ENCODE measurements around the gene HENMT1. TPM values are rescaled to one million over a fixed set of nuclear protein-coding genes. Genes with fewer than 3 reads are reported as not detected.
"Not testable (repeated sequence)": the region's sequence is repeated elsewhere in the genome, so short reads cannot be mapped to it uniquely, and the experiment has no call there.

The HENMT1 gene
- total and polyA plus RNA-seq, 5 donors: 1.7 to 3.0 (median 2.1) TPM

GRCh38 chr1:108670131-108670773, 9.4 kb upstream of the HENMT1 start:
- H3K9me3 ChIP-seq (ENCODE audit: control insufficient read depth, low read length): no peaks in the 10 kb centered on the region
- ATAC-seq (no peak), DNase-seq (no peak)
- no peaks in the 10 kb centered on the region for H3K4me1 ChIP-seq (ENCODE audit: control insufficient read depth, insufficient read depth, low read length)
- no peaks in the 10 kb centered on the region for H3K27me3 ChIP-seq (ENCODE audit: control insufficient read depth, insufficient read depth)
- intact Hi-C loops (cut with DNase I): no loop called here
- no peak overlapping the region for H3K4me3 ChIP-seq (ENCODE audit: low read length)
- WGBS: 83% methylated on average over 5 of the region's 5 CpGs
- H3K27ac ChIP-seq (ENCODE audit: low read length): no peak overlapping the region

- DNase-seq (no peak), ATAC-seq (no peak)
- intact Hi-C loops (cut with DNase I): no loop called here
- no peak overlapping the region for H3K4me3 ChIP-seq (ENCODE audit: low read length)
- H3K27ac ChIP-seq (ENCODE audit: low read length): no peak overlapping the region
- H3K9me3 ChIP-seq (ENCODE audit: control insufficient read depth, low read length): no peaks in the 10 kb centered on the region
- H3K4me1 ChIP-seq (ENCODE audit: control insufficient read depth, insufficient read depth, low read length): no peaks in the 10 kb centered on the region
- H3K27me3 ChIP-seq (ENCODE audit: control insufficient read depth, insufficient read depth): no peaks in the 10 kb centered on the region
- 79% methylated on average over 7 of the region's 7 CpGs for WGBS
These were observed 8.8 kb upstream of the HENMT1 start for GRCh38 chr1:108669679-108670078.

- H3K27ac ChIP-seq (ENCODE audit: low read length): no peak overlapping the region
- DNase-seq: no peak
- no peaks in the 10 kb centered on the region for H3K9me3 ChIP-seq (ENCODE audit: control insufficient read depth, low read length)
- H3K4me1 ChIP-seq (ENCODE audit: control insufficient read depth, insufficient read depth, low read length): no peaks in the 10 kb centered on the region
- no peaks in the 10 kb centered on the region for H3K27me3 ChIP-seq (ENCODE audit: control insufficient read depth, insufficient read depth)
- intact Hi-C loops (cut with DNase I): no loop called here
- no peak for ATAC-seq
- no peak overlapping the region for H3K4me3 ChIP-seq (ENCODE audit: low read length)
These were observed 7.9 kb upstream of the HENMT1 start for GRCh38 chr1:108668777-108669176.

- intact Hi-C loops (cut with DNase I): not testable (repeated sequence)
- DNase-seq: peak in 1 of 3 donors; percentile 44
- WGBS: 95% methylated on average over 28 of the region's 28 CpGs
These were observed 6.5 kb upstream of the HENMT1 start for GRCh38 chr1:108667422-108667821.

GRCh38 chr1:108665771-108666170, 4.9 kb upstream of the HENMT1 start:
- H3K9me3 ChIP-seq (ENCODE audit: control insufficient read depth, low read length): no peaks in the 10 kb centered on the region
- DNase-seq (no peak), ATAC-seq (no peak)
- intact Hi-C loops (cut with DNase I): no loop called here
- H3K27ac ChIP-seq (ENCODE audit: low read length): no peak overlapping the region
- H3K4me1 ChIP-seq (ENCODE audit: control insufficient read depth, insufficient read depth, low read length): no peaks in the 10 kb centered on the region
- no peak overlapping the region for H3K4me3 ChIP-seq (ENCODE audit: low read length)
- no peaks in the 10 kb centered on the region for H3K27me3 ChIP-seq (ENCODE audit: control insufficient read depth, insufficient read depth)
- WGBS: 72% methylated on average over 1 of the region's 1 CpG

More at GRCh38 chr1:108667422-108667821, 6.5 kb upstream of the HENMT1 start:
- not testable (repeated sequence) for H3K27me3 ChIP-seq (ENCODE audit: control insufficient read depth, insufficient read depth); H3K9me3 ChIP-seq (ENCODE audit: control insufficient read depth, low read length); H3K27ac ChIP-seq (ENCODE audit: low read length); H3K4me1 ChIP-seq (ENCODE audit: control insufficient read depth, insufficient read depth, low read length); ATAC-seq; H3K4me3 ChIP-seq (ENCODE audit: low read length)

GRCh38 chr1:108665067-108665466, 4.2 kb upstream of the HENMT1 start:
- Histone ChIP-seq H3K9me3 (ENCODE audit: control insufficient read depth, low read length) (no peaks in the 10 kb centered on the region), H3K27me3 (ENCODE audit: control insufficient read depth, insufficient read depth) (no peaks in the 10 kb centered on the region), H3K27ac (ENCODE audit: low read length) (no peak overlapping the region), H3K4me3 (ENCODE audit: low read length) (no peak overlapping the region), H3K4me1 (ENCODE audit: control insufficient read depth, insufficient read depth, low read length) (no peaks in the 10 kb centered on the region)
- WGBS: 71% methylated on average over 2 of the region's 2 CpGs
- ATAC-seq (no peak), DNase-seq (no peak)
- intact Hi-C loops (cut with DNase I): no loop called here

- intact Hi-C loops (cut with DNase I): no loop called here
- ATAC-seq (no peak), DNase-seq (no peak)
- Histone ChIP-seq H3K9me3 (ENCODE audit: control insufficient read depth, low read length) (no peaks in the 10 kb centered on the region), H3K4me3 (ENCODE audit: low read length) (no peak overlapping the region), H3K27me3 (ENCODE audit: control insufficient read depth, insufficient read depth) (no peaks in the 10 kb centered on the region), H3K27ac (ENCODE audit: low read length) (no peak overlapping the region), H3K4me1 (ENCODE audit: control insufficient read depth, insufficient read depth, low read length) (no peaks in the 10 kb centered on the region)
- WGBS: 76% methylated on average over 6 of the region's 6 CpGs
These were observed 3.6 kb upstream of the HENMT1 start for GRCh38 chr1:108664481-108664880.

DNA sequence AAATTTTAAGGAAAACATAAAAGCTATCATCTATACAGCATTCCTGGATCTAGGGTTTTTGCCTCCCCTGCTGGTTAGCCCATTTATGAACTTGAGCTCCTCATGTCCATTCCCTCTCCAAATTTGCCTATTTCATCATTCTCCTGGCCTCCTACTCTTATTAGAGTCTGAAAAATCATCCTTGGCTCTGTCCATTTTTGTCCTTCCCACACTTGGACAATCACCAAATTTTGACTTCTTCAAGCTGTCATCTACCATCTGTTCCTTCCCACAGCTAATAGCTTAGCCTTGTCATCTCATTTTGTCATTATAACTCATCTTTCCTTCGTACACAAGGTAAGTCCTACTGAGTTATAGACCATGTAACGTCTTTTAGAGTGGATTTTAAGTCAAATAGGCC, 2.2 kb upstream of the HENMT1 start:
- Histone ChIP-seq H3K27me3 (ENCODE audit: control insufficient read depth, insufficient read depth) (no peaks in the 10 kb centered on the region), H3K4me3 (ENCODE audit: low read length) (no peak overlapping the region), H3K4me1 (ENCODE audit: control insufficient read depth, insufficient read depth, low read length) (no peaks in the 10 kb centered on the region), H3K9me3 (ENCODE audit: control insufficient read depth, low read length) (no peaks in the 10 kb centered on the region), H3K27ac (ENCODE audit: low read length) (no peak overlapping the region)
- DNase-seq: no peak
- no peak for ATAC-seq
- WGBS: 76% methylated on average over 2 of the region's 2 CpGs
- intact Hi-C loops (cut with DNase I): no loop called here

DNA sequence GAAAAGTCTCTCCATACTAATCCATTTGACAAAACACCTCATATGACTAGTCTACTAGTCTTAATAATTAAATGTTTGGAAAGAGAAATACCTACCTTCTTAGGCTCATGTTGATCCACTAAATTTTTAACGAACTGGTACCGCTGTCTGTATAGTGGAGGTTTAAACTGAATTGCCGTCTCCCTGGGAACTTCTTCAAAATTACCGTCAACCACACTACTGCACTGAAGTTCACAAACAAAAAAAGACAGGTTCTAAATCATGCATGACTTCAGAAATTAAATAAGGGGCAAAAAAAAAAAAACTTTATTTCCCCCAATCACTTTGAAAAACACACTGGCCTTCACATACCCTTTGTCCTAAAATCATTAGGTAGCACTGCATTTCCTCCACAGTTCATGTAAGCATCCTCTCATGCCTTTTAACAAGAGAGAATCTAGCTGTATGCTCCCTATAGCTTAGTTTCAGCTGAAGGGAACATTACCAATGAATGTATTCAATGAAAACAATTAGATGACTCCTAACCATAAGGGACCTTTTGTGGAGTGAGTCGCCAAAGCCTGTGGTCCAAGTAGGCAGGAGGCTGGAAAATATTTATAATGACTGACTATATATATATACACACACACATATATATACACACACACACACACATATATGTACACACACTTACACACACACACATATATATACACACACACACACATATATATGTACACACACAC, 3.4 kb downstream of the HENMT1 start:
- H3K9me3 ChIP-seq (ENCODE audit: control insufficient read depth, low read length): no peaks in the 10 kb centered on the region
- no peak for ATAC-seq
- no peaks in the 10 kb centered on the region for H3K27me3 ChIP-seq (ENCODE audit: control insufficient read depth, insufficient read depth)
- intact Hi-C loops (cut with DNase I): no loop called here
- no peak for DNase-seq
- 85% methylated on average over 5 of the region's 5 CpGs for WGBS
- no peak overlapping the region for H3K4me3 ChIP-seq (ENCODE audit: low read length)
- no peak overlapping the region for H3K27ac ChIP-seq (ENCODE audit: low read length)
- H3K4me1 ChIP-seq (ENCODE audit: control insufficient read depth, insufficient read depth, low read length): no peaks in the 10 kb centered on the region

GRCh38 chr1:108653431-108654105, 7.3 kb downstream of the HENMT1 start:
- H3K27me3 ChIP-seq (ENCODE audit: control insufficient read depth, insufficient read depth): no peaks in the 10 kb centered on the region
- H3K4me3 ChIP-seq (ENCODE audit: low read length): no peak overlapping the region
- H3K4me1 ChIP-seq (ENCODE audit: control insufficient read depth, insufficient read depth, low read length): no peaks in the 10 kb centered on the region
- no peak for ATAC-seq
- intact Hi-C loops (cut with DNase I): no loop called here
- 64% methylated on average over 2 of the region's 2 CpGs for WGBS
- no peak for DNase-seq
- no peak overlapping the region for H3K27ac ChIP-seq (ENCODE audit: low read length)
- no peaks in the 10 kb centered on the region for H3K9me3 ChIP-seq (ENCODE audit: control insufficient read depth, low read length)

DNA sequence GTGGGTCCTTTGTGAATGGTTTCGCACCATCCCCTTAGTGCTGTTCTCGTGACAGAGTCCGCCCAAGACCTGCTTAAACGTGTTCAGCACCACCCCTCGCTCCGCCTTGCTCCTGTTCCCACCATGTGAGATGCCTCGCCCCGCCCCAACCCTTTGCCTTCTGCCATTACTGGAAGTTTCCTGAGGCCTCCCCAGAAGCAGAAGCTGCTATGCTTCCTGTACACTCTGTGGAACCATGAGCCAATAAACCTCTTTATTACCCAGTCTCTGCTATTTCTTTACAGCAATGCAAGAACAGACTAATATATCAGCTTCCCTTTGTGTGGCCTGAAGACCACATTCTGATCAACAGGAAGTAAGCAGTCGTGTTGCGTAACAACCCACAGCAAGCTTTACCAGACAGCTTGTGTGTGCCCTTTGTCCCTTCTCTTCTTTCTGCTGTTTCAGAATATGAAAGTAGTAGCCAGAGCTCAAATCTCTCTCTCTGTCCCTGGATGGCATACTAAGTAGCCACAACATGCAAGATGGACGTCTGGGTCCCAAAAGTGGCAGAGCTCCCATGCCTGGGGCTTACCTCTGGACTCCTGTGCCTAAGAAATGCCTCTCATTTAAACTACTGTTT, 14.1 kb downstream of the HENMT1 start:
- Histone ChIP-seq H3K9me3 (ENCODE audit: control insufficient read depth, low read length) (no peaks in the 10 kb centered on the region), H3K4me3 (ENCODE audit: low read length) (no peak overlapping the region), H3K4me1 (ENCODE audit: control insufficient read depth, insufficient read depth, low read length) (no peaks in the 10 kb centered on the region), H3K27me3 (ENCODE audit: control insufficient read depth, insufficient read depth) (no peaks in the 10 kb centered on the region), H3K27ac (ENCODE audit: low read length) (peak overlapping the region; percentile 43)
- WGBS: 78% methylated on average over 11 of the region's 11 CpGs
- intact Hi-C loops (cut with DNase I): loop anchor here in 1 of 4 donors (10.0 kb wide), 1 partner anchor 82 kb away; the partner anchor contains the start of gene EEIG2
- DNase-seq: peak; percentile 78 to 89 (median 86)
- ATAC-seq: peak; percentile 71 to 74
